HepG2 (cell line): ENCODE results near the gene PDLIM4. TPM values are rescaled to one million over a fixed set of nuclear protein-coding genes. Genes with fewer than 3 reads are reported as not detected.

Source experiments
- ATAC-seq: fragments of 200-7000 bp; cut with Tn5 transposase; 3 replicates; pipeline ENCODE4 v1.9.1; 2020; ENCODE audit warnings: mild to moderate bottlenecking, moderate library complexity
- BruUV-seq: library from RNA; stranded (reverse); fragments of 400-500 nt; replicated peaks from 2 replicates; lab custom pipeline; 2021; lab: Mats Ljungman, UMichigan
- CTCF ChIA-PET: fragments of 300-600 bp; formaldehyde crosslinking; extraction: SDS; loops from one replicate; lab custom pipeline; 2021; ENCODE audit warnings: low total read pairs, inconsistent platforms, low intra/inter-chr PET ratio; lab: Yijun Ruan, JAX
- POLR2A ChIA-PET: fragments of 350-600 bp; sonication (Branson Sonifier 250); formaldehyde crosslinking; loops from one replicate; lab custom pipeline; 2020; ENCODE audit warnings: antibody characterized with exemption, inconsistent platforms; lab: Yijun Ruan, JAX
- DNase-seq: peaks from one replicate; pipeline ENCODE4 v3.0.0-alpha.2; 2015; ENCODE audit warnings: low spot score
- FAIRE-seq: peaks from 3 replicates; lab custom pipeline; 2011; peaks lifted over from hg19 to GRCh38; lab: Jason Lieb, UNC
- H2AFZ ChIP-seq: one replicate; pipeline ENCODE4 v1.6.1; 2011; ENCODE audit warnings: low read length, inconsistent platforms
- H3K27ac ChIP-seq: fragments of 300-600 bp; 3 replicates; pipeline ENCODE4 v1.8.0; 2011; ENCODE audit warnings: mixed run types, mild to moderate bottlenecking, mixed read lengths, low read length, inconsistent platforms; ENCODE audit not compliant: insufficient read depth; ENCODE audit errors: extremely low read length
- H3K27me3 ChIP-seq, 2 experiments: fragments of 200-600 bp in 1 of 2; 2 replicates in 1 of 2; 3 replicates in 1 of 2; pipeline versions ENCODE4 v1.6.0 to v1.8.0; 2011; ENCODE audit warnings: low read length in 2 of 2, mild to moderate bottlenecking in 2 of 2, moderate library complexity in 2 of 2, inconsistent platforms in 1 of 2; ENCODE audit not compliant: insufficient read depth in 2 of 2, control insufficient read depth in 1 of 2
- H3K36me3 ChIP-seq, 2 experiments: fragments of 200-600 bp in 1 of 2; replicated peaks in 1 of 2; 2 replicates in 1 of 2; 3 replicates in 1 of 2; pipeline versions ENCODE4 v1.5.1 to v1.8.0; 2011; ENCODE audit warnings: low read length in 2 of 2, inconsistent platforms in 1 of 2; ENCODE audit not compliant: insufficient read depth in 2 of 2, control insufficient read depth in 1 of 2
- H3K4me1 ChIP-seq: 2 replicates; pipeline ENCODE4 v1.5.1; 2012; ENCODE audit warnings: low read length, inconsistent platforms; ENCODE audit not compliant: insufficient read depth
- H3K4me2 ChIP-seq: 2 replicates; pipeline ENCODE4 v1.6.0; 2011; ENCODE audit warnings: low read depth, low read length, inconsistent platforms
- H3K4me3 ChIP-seq, 3 experiments: fragments of 200-600 bp in 1 of 3; sonication (generic), shearing (Covaris generic) in 1 of 3; replicated peaks in 1 of 3; 2 replicates each; pipeline ENCODE4 v1.5.1; 2011 to 2016; ENCODE audit warnings: low read length in 3 of 3, inconsistent platforms in 2 of 3, low read depth in 2 of 3, mild to moderate bottlenecking in 2 of 3, control low read depth in 1 of 3, mixed read lengths in 1 of 3; ENCODE audit not compliant: insufficient read depth in 1 of 3
- H3K79me2 ChIP-seq: one replicate; pipeline ENCODE4 v1.6.1; 2011; ENCODE audit warnings: low read length, inconsistent platforms; ENCODE audit not compliant: insufficient read depth
- H3K9ac ChIP-seq: 2 replicates; pipeline ENCODE4 v1.6.0; 2011; ENCODE audit warnings: mild to moderate bottlenecking, low read depth, low read length, inconsistent platforms; ENCODE audit not compliant: insufficient read depth
- H3K9me3 ChIP-seq: 2 replicates; pipeline ENCODE4 v1.5.1; 2012; ENCODE audit warnings: mild to moderate bottlenecking, low read length
- H4K20me1 ChIP-seq: 2 replicates; pipeline ENCODE4 v1.6.0; 2011; ENCODE audit warnings: inconsistent platforms, mild to moderate bottlenecking, low read length, moderate library complexity; ENCODE audit not compliant: insufficient read depth
- ADNP ChIP-seq: sonication (generic); formaldehyde crosslinking; IDR thresholded peaks from 2 replicates; pipeline ENCODE4 v1.4.0; 2020; ENCODE audit warnings: missing genetic modification reagents
- ESRRA ChIP-seq: sonication (generic); formaldehyde crosslinking; IDR thresholded peaks from 2 replicates; pipeline ENCODE4 v1.5.1; 2020; ENCODE audit warnings: mild to moderate bottlenecking, low read depth, missing genetic modification reagents
- GZF1 ChIP-seq: sonication (generic); formaldehyde crosslinking; IDR thresholded peaks from 2 replicates; pipeline ENCODE4 v1.5.1; 2020; ENCODE audit warnings: mild to moderate bottlenecking, missing genetic modification reagents
- KDM3A ChIP-seq: IDR thresholded peaks from 2 replicates; pipeline ENCODE4 v1.6.1; 2018; ENCODE audit warnings: low read depth, missing compliant biosample characterization
- KDM4B ChIP-seq: sonication (generic); formaldehyde crosslinking; IDR thresholded peaks from 2 replicates; pipeline ENCODE4 v1.4.0; 2020; ENCODE audit warnings: missing genetic modification reagents
- PAWR ChIP-seq: sonication (generic); formaldehyde crosslinking; IDR thresholded peaks from 2 replicates; pipeline ENCODE4 v1.4.0; 2020; ENCODE audit warnings: missing genetic modification reagents, mild to moderate bottlenecking, borderline replicate concordance
- RFX5 ChIP-seq: IDR thresholded peaks from 2 replicates; pipeline ENCODE4 v1.6.1; 2011; ENCODE audit warnings: low read depth, low read length, improper control_type of control experiment
- RXRB ChIP-seq: IDR thresholded peaks from 2 replicates; pipeline ENCODE4 v1.6.1; 2016; ENCODE audit warnings: borderline replicate concordance, missing genetic modification reagents, missing compliant biosample characterization
- ZBTB20 ChIP-seq: sonication (generic); formaldehyde crosslinking; IDR thresholded peaks from 2 replicates; pipeline ENCODE4 v1.8.1; 2023; ENCODE audit warnings: missing genetic modification reagents, low read depth, mild to moderate bottlenecking, borderline replicate concordance
- ZMYM4 ChIP-seq: sonication (generic); formaldehyde crosslinking; IDR thresholded peaks from 2 replicates; pipeline ENCODE4 v1.8.1; 2023; ENCODE audit warnings: mild to moderate bottlenecking, missing genetic modification reagents
- ZNF12 ChIP-seq: sonication (generic); formaldehyde crosslinking; IDR thresholded peaks from 2 replicates; pipeline ENCODE4 v1.5.0; 2020; ENCODE audit warnings: missing genetic modification reagents
- ZNF17 ChIP-seq: sonication (generic); formaldehyde crosslinking; IDR thresholded peaks from 2 replicates; pipeline ENCODE4 v1.5.0; 2020; ENCODE audit warnings: mild to moderate bottlenecking, missing genetic modification reagents
- ZNF713 ChIP-seq: sonication (generic); formaldehyde crosslinking; IDR thresholded peaks from 2 replicates; pipeline ENCODE4 v1.4.0; 2020; ENCODE audit warnings: mild to moderate bottlenecking, missing genetic modification reagents
- ZSCAN30 ChIP-seq: sonication (generic); formaldehyde crosslinking; IDR thresholded peaks from 2 replicates; pipeline ENCODE4 v1.5.0; 2020; ENCODE audit warnings: mild to moderate bottlenecking, missing genetic modification reagents
- WGBS: methylation state at CpG from one replicate; pipeline ENCODE4 v1.1.6; 2017; ENCODE audit warnings: low lambda C conversion rate; 5-methylcytosine and 5-hydroxymethylcytosine counted together
- in situ Hi-C: cut with HindIII; loops from 2 replicates; pipeline ENCODE4 v1.10.0; 2017; ENCODE audit warnings: low pct_unique_long_range_greater_than_20kb; ENCODE audit not compliant: extremely low pct_ligation_motif_present
- intact Hi-C: fragments of 100-400 bp; cut with micrococcal nuclease; formaldehyde crosslinking; loops from one replicate; pipeline ENCODE4 v1.10.0; 2022; ENCODE audit not compliant: unreplicated experiment
- polyA plus RNA-seq, 8 experiments: library from polyadenylated mRNA; depleted of rRNA in 3 of 8; stranded (reverse) in 7 of 8; unstranded in 1 of 8; fragments of >200 nt; fragmentation: Illumina TruSeq in 4 of 8; extraction: Trizol in 4 of 8; gene quantifications; 2 replicates each; pipeline versions ENCODE4 v1.2.1 to v1.2.3, GENCODE V29; 2011 to 2016; ENCODE audit warnings: low read depth in 4 of 8, missing spikeins in 1 of 8, mixed read lengths in 1 of 8; ENCODE audit not compliant: insufficient read depth in 1 of 8
- total RNA-seq, 5 experiments: library from RNA; depleted of rRNA; stranded (reverse); fragments of >200 nt; fragmentation: Illumina TruSeq; extraction: Trizol; gene quantifications; 2 replicates each; pipeline ENCODE4 v1.2.3, GENCODE V29; 2016; ENCODE audit warnings: low read depth in 1 of 5
- TF ChIP-seq, protein P1 (sequence below): sonication (generic); formaldehyde crosslinking; IDR thresholded peaks from 2 replicates; pipeline ENCODE4 v1.5.1; 2020; ENCODE audit warnings: missing genetic modification reagents, mild to moderate bottlenecking, borderline replicate concordance
- TF ChIP-seq, protein P2 (sequence below): IDR thresholded peaks from 2 replicates; pipeline ENCODE4 v1.6.1; 2016; ENCODE audit warnings: missing genetic modification reagents, missing compliant biosample characterization
- TF ChIP-seq, protein P3 (sequence below): sonication (generic); formaldehyde crosslinking; IDR thresholded peaks from 2 replicates; pipeline ENCODE4 v1.4.0; 2020; ENCODE audit warnings: missing genetic modification reagents

The PDLIM4 gene
- total and polyA plus RNA-seq, 2 of the 13 experiments (the other 11 are each of a cell fraction or from before 2014, with no cell fraction given): 1.1 to 2.3 TPM

DNA sequence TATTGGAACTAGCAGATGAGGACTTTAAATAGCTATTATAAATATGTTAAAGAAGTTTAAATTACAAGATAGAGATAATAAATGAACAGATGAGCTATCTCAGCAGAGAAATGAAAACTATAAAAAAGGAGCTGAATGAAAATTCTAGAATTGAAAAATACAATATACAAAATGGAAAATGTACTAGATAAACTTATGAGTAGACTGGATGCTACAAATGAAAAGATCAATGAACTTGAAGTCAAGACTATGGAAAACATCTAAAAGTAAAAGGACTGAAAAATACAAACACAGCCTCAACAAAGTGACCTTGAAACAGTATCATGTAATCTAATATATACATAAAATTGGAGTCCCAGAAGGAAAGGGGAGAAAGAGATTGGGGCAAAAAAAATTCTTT lies 10.7 kb upstream of the PDLIM4 start:
- no peak overlapping the region for H3K4me3 ChIP-seq
- H3K9me3 ChIP-seq: no peaks in the 10 kb centered on the region
- H3K27ac ChIP-seq: no peak overlapping the region
- DNase-seq (no peak), ATAC-seq (no peak), FAIRE-seq (no peak)
- CTCF ChIA-PET: no interaction called here
- H3K79me2 ChIP-seq: no peaks in the 10 kb centered on the region
- no peaks in the 10 kb centered on the region; a peak in 2 of 5 replicates for H3K27me3 ChIP-seq
- in situ Hi-C loops (no loop called here), intact Hi-C loops (no loop called here)
- H3K4me2 ChIP-seq: no peak overlapping the region
- H3K9ac ChIP-seq: no peak overlapping the region
- BruUV-seq: no TSS peak
- no peaks in the 10 kb centered on the region for H3K36me3 ChIP-seq
- POLR2A ChIA-PET: no interaction called here
- H4K20me1 ChIP-seq: no peaks in the 10 kb centered on the region; the same call in 1 of the 2 replicates
- no peak overlapping the region for H2AFZ ChIP-seq
- TF ChIP-seq ZSCAN30: no peak
- no peak for TF ChIP-seq KDM4B (CRISPR knock-in tag)
- no peak for TF ChIP-seq ZMYM4
- no peak for TF ChIP-seq PAWR (CRISPR knock-in tag)
- TF ChIP-seq ZNF713: no peak
- TF ChIP-seq ZBTB20 (CRISPR knock-in tag): no peak
- H3K4me1 ChIP-seq: no peaks in the 10 kb centered on the region

GRCh38 chr5:132250547-132250946 lies 6.9 kb upstream of the PDLIM4 start:
- Histone ChIP-seq H3K27me3 (peaks cover 0 to 2% of the 10 kb centered on the region in 2 experiments; a peak in 3 of 5 replicates), H3K4me3 (no peak overlapping the region), H4K20me1 (no peaks in the 10 kb centered on the region; the same call in 1 of the 2 replicates), H3K9me3 (no peaks in the 10 kb centered on the region), H3K4me1 (no peaks in the 10 kb centered on the region), H3K79me2 (no peaks in the 10 kb centered on the region), H2AFZ (no peak overlapping the region), H3K27ac (no peak overlapping the region), H3K36me3 (no peaks in the 10 kb centered on the region), H3K4me2 (no peak overlapping the region), H3K9ac (no peak overlapping the region)
- ATAC-seq (no peak), FAIRE-seq (no peak), DNase-seq (no peak)
- in situ Hi-C loops: no loop called here
- intact Hi-C loops: no loop called here
- no TSS peak for BruUV-seq
- ChIA-PET POLR2A (interaction anchor here (0.9 kb wide), 1 partner anchor 14 kb away, joined by 3 read pairs; no protein-coding TSS in a partner anchor), CTCF (no interaction called here)
- WGBS: 76% methylated on average over 2 of the region's 2 CpGs
- TF ChIP-seq GZF1 (CRISPR knock-in tag) (no peak), ESRRA (CRISPR knock-in tag) (no peak), KDM3A (CRISPR knock-in tag) (no peak), ZNF17 (no peak), ADNP (CRISPR knock-in tag) (no peak), ZNF12 (CRISPR knock-in tag) (no peak), ZMYM4 (no peak), RXRB (CRISPR knock-in tag) (no peak), RFX5 (no peak)
- TF ChIP-seq, protein P1, sequence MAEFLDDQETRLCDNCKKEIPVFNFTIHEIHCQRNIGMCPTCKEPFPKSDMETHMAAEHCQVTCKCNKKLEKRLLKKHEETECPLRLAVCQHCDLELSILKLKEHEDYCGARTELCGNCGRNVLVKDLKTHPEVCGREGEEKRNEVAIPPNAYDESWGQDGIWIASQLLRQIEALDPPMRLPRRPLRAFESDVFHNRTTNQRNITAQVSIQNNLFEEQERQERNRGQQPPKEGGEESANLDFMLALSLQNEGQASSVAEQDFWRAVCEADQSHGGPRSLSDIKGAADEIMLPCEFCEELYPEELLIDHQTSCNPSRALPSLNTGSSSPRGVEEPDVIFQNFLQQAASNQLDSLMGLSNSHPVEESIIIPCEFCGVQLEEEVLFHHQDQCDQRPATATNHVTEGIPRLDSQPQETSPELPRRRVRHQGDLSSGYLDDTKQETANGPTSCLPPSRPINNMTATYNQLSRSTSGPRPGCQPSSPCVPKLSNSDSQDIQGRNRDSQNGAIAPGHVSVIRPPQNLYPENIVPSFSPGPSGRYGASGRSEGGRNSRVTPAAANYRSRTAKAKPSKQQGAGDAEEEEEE (CRISPR knock-in tag): no peak
- TF ChIP-seq, protein P2, sequence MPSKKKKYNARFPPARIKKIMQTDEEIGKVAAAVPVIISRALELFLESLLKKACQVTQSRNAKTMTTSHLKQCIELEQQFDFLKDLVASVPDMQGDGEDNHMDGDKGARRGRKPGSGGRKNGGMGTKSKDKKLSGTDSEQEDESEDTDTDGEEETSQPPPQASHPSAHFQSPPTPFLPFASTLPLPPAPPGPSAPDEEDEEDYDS (CRISPR knock-in tag): no peak
- TF ChIP-seq, protein P3, sequence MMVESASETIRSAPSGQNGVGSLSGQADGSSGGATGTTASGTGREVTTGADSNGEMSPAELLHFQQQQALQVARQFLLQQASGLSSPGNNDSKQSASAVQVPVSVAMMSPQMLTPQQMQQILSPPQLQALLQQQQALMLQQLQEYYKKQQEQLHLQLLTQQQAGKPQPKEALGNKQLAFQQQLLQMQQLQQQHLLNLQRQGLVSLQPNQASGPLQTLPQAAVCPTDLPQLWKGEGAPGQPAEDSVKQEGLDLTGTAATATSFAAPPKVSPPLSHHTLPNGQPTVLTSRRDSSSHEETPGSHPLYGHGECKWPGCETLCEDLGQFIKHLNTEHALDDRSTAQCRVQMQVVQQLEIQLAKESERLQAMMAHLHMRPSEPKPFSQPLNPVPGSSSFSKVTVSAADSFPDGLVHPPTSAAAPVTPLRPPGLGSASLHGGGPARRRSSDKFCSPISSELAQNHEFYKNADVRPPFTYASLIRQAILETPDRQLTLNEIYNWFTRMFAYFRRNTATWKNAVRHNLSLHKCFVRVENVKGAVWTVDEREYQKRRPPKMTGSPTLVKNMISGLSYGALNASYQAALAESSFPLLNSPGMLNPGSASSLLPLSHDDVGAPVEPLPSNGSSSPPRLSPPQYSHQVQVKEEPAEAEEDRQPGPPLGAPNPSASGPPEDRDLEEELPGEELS (CRISPR knock-in tag): no peak
